HG02885 (cell line): Measurements from ENCODE around the gene TACC2.

ENCODE experiments used
- ATAC-seq: cut with Tn5 transposase; IDR thresholded peaks from one replicate; pipeline ENCODE4 v1.9.1; 2021; ENCODE audit warnings: mild to moderate bottlenecking; ENCODE audit not compliant: unreplicated experiment, poor library complexity

The TACC2 gene

DNA sequence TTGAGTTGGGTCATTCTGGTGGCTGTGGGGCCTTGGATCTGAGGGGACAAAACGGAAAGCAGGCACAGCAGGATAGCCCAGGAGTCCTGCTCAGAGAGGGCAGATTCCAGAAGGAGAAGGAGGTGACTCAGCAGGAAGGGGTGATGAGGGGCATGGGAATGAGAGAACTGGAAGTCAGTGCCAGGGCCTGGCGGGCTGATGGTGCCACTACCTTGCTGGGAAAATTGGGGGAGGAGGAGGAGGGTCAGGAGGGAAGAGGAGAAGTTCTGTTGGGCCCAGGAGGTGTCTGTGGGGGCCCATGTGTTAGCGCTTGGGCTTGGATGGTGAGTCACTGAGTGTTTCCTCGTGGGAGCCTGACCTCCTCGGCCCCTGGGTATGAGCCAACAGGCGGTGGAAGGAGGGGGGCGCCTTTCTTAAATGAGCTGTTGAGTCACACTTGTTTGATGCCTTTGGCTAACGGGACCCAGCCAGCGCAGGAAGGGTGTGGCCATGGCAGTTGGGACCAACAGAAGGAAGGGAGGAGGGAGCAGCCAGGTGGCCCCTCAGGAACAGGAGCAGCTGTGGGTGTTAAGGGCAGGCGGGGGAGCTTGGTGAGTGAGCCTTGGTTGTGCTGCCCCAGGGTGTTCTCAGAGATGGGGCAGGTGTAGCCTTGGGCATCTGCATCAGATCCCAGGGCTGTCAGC, 152.1 kb downstream of the TACC2 start:
- no peak for ATAC-seq

DNA sequence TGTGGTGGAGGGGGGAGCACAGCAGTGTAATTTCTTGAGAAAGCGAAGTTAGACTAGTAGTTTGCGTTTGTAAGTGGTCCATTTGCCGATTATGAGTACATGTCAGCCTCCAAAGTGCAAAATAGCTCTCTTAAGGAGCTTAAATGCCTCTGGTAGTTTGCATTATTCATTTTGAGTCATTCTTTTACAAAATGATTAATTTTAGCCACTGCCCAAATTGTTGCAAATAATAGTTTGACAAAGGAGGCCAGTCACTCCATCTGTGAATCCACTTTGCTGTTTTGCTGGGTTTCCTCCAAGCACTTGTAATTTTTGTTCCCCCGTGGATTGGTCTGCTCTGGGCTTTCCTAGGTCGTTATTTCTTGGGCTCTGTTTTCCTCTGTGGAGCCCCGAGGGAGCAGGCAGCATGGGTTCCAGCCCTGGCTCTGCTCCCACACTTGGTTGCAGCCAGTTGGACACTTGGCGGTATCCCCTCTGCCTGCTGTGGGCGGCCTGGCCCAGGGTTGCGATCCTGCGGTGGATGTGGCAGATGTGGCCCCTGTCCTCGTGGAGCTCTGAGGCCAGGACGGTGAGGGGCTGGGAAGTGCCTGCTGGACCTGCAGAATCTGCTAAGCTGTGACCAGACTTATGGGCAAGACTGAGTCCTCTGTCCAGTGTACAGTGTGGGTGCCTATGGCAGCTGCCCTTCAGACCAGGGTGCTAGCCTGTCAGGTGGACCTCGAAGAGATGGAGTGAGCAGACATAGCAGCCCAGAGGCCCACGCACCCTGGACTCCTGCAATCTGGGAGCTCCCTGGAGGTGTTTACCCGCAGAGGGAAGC, 153.1 kb downstream of the TACC2 start:
- no peak for ATAC-seq

DNA sequence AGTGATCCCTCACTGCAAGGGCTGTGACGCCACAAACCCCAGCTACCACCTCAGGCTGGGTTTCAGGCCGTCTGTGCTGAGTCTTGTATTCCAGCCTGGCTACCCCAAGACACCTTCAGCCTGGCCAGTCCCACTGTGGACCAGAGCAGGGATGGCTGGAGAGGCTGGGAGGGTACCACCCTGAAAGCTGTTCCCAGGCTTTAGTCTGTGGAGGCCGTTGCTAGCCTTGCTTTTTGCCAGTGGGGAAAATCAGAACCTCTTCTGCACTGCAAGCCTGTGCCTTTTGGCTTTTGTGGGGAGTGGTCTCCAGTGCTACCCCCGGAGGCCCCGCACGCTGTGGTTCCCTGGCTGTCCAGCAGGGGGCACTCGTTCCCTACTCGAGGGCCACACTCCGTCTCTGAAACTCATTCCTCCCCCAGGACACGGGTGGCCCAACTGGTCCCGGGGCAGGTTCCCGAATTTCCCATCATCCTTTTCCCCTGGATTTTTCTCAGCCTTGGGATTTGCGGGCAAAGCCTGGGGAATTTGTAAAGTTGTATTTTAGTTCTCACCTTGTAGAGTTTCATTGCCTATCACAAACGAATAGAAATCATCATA, 153.8 kb downstream of the TACC2 start:
- ATAC-seq, result no peak

DNA sequence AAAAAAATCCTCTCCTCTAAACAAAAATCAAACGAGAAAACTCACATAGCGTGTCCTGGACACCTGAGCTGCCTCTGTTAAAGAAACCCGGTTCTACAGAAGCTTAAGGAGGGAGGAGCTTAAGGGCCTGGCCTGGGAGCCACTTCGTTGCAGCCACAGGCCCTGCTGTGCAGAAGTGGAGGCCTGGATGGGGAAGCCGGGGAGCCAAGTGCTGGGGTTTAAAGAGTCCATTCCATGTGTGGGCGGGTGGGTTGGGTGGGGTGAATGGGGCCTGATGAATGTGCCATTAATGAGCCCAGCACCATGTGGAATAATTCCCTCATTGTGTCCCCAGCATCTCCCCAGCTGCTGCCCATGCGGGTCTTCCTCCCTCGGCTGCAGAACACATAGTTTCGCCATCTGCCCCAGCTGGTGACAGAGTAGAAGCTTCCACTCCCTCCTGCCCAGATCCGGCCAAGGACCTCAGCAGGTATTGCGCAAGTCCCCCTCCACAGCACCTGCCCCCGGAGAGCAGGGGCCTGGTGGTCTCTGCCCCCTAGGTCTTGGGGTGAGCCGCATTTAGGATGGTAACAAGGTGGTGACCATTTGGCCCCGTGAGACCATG, 154.4 kb downstream of the TACC2 start:
- ATAC-seq, result no peak

DNA sequence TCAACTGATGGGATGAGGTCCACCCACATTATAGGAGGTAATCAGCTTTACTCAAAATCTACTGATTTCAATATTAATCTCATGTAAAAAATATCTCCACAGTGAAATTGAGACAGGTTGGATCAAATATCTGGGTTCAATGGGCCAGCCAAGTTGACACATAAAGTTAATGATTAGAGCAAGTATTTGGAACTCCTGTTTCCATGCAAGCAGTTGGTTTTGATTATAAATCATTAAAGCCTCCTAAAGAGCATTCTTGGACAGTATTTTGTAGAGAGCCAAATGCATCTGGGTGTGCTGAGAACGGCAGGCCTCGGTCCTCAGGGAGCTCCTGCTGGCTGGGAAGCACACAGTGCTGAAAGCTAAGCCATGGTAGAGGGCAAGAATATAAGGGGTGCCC, 155.2 kb downstream of the TACC2 start:
- ATAC-seq, result no peak

DNA sequence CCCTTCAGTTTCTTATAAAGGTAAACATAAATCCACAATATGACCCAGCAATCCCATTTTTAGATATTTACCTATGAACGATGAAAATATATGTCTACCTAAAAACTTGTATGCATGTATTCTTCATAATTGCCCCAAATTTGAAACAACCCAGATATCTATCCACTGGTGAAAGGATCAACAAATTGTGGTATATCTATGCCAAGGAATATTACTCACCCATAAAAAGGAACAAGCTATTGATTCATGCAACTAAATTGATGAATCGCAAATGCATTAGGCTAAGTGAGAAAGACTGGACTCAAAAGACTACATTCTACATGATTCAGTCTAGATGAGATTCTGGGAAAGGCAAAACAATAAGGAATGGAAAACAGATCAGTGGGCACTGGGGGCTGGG, 156.2 kb downstream of the TACC2 start:
- ATAC-seq, result no peak

DNA sequence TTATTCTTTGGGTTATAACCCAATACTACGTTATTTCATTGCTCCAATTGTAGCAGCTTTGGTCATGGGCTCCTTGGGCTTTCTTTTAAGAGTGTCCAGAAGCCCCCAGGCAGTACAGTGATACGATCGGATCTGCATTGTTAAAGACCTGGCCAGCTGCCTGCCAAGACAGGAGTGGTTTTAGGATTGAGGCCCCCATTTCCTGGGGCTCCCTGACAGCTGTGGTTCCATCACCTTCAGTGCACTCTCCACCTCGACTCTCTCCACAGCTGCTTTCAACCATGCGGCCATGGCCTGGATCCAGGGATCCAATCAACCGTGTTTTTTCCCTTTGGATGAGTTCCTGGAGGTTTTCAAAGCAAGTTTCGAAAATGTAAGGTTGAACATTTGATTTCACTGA, 158.7 kb downstream of the TACC2 start:
- ATAC-seq, result no peak

DNA sequence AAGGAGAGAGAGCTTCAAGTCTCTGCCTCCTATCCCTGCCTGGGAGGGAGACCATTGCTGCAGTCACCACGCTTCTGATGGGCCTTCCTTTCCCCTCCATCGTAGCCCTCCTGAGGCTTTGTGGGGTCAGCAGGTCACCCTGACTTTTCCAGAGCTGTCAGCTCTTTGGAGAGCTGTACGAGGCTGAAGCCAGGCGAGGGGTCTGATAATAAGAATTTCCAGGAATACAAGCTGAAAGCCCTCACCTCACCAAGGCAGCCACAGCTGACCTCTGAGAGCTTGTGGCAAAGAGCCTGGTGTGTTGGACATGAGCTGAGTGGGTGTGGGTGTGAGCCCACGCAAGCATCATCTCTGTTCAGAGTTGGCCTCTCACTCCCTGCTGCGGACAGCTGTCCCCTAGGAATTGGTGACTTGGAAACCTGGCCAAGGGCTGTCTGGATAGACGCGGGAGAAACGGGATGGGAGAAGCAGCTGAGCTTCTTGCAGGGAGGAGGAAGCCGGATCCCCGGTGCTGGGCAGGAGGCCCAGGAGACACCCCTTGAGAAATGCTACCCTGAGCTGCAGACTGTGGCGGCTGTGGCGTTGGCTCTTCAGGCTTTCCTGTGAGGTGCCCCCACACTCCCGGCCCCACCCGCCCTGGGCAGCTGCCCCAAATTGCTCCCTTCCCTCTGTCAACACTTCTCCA, 160.1 kb downstream of the TACC2 start:
- ATAC-seq, result no peak

DNA sequence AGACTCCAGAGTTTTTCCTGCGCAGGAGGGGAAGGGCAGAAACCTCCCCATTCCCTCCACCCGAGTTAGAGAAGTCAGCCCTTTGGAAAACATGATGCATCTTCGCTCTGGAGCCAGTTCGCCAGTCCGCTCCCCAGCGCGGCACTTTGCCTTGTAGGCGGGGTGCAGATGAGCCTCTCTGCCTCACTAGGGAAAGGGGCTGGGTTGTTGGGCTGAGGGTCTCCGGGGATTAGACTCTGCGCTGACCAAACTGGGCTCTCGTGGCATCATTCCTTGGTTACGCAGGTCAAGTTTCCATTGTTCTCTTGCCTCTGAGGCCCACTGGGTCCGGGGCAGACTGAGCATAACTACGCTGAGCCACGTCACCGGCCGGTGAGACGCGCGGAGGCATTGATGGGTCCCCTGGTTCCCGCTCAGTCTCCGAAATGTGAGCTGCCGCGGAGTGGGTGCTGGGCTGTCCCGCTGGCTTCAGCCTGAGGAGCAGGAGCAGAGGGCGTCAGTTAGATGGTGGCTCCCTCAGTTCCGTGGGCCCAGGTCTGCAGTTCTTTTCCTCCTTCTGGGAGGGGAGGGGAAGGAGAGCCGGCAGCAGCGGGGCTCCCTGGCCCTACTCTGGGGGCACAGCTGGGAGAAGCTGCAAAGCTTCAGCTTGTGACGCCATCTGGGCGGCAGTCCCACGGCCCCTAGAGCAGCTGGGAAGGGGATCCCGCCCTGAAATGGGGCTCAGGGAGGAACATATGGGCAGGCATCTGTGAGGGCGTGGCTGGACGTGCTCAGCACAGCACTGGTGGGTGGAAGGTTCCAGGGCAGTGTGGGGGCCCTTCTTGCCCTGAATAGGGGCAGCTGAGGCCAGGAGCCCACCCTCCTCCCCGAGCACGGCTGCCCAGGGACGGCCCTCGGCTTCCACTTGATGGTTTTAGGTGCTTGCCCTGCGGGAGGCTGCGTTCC, 160.9 kb downstream of the TACC2 start:
- no peak for ATAC-seq

DNA sequence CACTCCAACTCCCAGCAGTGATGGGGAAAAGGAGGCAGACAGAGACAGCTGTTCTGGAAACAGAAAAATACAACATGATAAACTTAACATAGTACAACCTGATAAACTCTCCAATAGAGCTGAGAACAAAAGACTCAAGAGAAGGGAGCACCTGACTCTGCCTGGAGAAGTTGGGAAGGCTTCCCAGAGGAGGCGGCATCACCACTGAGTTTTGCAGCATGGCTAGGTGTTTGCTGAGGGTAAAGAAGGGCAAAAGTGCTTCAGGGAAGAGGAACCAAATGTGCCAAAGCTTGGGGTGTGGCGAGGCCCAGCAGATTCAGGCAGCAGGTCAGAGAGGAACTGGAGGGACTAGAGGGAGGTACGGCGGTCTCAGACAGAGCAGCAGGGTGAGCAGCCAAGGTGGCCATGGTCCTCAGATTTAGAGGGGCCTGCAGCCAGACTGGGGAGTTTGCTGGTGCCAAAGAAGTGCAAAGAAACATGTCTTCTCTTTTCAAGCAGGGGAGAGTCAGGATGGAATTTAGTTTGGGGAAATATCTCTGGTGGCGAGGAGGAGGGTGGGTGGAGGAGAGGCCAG, 162.2 kb downstream of the TACC2 start:
- no peak for ATAC-seq

DNA sequence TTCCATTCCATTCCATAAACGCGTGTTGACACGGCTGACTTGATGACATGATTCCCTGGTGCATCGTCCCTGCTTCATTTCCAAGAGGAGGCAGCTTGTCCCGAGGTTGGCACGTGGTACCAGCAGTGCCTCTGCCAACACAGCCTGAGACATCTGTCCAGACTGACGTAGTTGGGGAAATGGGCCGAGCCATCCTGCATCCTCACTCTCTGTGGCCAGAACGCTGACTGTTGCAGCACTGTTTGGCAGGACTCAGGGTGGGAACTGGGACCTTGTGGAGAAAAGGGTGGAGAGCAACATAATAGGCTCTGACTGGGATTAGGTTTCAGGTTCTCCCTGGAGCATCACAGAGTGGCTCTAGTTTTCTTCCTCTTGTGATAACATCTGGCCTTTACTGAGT, 163.6 kb downstream of the TACC2 start:
- ATAC-seq, result no peak

DNA sequence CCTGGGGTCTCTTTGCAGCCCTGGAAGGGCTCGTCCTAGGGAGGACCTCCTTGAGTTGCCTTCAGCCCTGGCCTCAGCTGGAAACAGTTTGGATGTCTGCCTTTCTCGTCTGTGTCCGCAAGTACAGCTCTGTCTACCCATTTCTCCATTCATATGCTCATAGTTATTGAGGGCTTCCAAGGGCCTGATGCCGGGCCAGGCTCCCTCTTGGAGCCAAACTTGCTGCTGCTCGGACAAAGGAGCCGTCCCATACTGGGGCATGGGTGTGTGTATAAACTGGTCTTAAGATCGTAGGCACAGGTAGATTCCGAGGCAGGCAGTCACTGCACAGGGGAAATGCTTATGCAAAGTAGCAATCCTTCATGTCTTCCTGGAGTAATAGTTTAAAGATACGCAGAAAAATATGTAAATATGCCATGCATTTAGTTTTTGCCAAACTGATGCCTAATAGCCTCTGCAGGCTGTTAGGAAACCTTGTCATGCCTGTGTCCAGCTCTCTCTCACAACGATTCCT, 165.1 kb downstream of the TACC2 start:
- no peak for ATAC-seq

DNA sequence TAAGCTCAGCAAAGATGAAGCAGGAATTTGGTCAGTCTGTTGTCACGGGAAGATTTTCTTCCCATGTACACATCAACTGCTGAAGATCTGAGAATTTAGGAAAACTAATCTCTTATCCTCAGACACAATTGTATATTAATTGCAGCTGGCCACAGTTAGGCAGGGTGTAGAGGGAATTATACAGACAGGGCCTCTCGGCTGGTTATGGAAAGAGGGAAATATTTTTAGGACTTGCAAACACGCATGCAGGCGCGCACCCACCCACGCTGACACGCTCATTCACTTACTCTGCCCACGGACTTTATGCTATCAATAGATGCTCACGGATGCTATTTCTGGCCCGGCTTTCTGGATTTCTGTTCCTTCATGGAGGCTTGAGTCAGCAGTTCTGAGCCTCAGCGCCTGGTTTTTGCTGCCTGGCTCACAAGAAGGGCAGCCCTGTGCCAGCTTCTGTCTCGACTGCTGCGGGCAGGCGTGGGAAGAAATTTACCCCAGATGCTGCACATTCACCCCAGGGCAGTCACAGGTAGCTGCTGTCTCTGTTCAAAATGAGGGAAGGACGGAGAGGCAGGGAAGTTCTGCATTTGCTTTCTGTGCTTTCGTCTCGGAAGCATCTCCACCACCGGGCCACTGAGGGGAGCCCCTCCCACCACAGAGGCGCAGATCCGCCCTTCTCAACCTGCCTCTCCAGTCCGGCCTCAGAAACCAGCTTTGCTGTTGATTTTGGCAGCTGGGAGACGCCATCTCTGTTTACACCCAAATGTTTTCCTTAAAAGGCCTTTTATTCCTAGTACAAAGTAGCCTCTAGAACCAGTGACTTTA, 165.8 kb downstream of the TACC2 start:
- ATAC-seq, result no peak

DNA sequence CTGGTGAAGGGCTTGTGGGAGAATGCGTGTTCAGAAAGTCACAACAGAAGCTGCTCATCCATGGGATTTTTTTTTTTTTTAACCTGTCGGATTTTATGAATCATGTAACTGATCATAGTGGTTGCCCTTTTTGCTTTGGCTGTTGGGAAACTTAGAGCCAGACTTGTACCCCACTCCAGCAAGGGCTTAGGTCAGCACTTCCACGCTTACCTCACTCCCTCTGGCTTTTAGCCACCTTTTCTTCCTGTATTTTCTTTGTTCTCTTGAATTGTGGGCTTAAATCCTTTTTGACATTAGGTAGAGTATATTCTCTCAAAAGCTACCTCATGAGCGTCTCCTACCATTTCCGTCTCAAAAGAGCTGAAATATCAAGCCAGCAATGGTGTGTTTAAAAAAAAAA, 168.5 kb downstream of the TACC2 start:
- no peak for ATAC-seq

DNA sequence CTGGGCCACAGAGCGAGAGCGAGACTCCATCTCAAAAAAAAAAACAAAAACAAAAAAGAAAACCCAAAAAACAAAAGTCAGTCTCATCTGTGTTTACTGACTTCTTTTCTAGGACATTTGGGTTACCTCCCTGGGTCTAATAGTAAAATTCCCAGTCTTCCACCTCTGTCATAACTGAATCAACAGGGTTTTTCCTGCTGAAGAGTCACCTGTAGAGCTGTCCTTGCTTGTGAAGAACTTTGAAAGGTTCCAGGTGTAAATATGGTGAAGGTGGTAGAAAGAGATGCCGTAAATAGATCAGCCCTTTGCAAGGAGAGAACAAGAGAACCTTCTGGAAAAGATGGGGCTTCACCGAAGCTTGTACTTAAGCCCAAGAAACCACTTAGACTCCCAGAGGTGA, 169.4 kb downstream of the TACC2 start:
- ATAC-seq, result no peak

DNA sequence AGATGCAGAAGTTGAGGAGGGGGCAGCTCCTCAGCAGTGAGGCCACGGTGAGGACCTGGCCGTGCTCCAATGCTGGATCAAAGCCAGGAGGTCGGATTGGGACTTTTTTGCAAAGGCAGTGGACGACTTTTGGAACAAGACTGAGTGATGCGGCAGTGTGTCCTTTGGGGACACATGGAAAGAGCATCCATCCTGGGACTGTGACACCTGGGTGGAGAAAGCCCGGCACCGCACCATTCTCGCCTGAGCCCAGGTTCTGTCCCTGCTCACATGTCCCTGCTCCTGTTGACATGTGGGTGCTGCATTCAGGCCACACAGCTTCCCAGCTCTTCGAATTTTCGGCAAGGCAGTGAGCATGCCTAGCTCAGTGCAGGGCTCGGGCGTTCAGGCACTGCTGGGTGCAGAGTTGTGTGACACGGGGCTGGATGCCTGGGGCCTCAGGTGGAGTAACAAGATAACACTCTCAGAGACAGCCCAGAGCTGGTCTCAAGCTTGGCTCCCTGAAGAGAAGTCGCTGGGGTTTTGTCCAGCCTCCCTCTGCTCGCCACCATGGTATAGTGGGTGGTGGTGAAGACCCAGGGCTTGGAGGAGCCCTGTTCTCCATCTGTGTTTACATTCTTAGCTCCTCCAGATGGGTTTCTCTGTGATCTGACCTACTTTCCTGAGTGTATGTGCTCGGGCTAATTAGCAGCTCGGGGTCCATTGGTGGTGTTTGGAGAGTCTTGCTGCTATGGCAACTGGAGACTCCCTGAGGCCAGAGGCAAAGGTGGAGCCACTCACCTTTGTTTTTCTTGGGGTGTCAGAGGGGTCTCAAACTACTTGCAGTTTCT, 170.4 kb downstream of the TACC2 start:
- ATAC-seq, result no peak

DNA sequence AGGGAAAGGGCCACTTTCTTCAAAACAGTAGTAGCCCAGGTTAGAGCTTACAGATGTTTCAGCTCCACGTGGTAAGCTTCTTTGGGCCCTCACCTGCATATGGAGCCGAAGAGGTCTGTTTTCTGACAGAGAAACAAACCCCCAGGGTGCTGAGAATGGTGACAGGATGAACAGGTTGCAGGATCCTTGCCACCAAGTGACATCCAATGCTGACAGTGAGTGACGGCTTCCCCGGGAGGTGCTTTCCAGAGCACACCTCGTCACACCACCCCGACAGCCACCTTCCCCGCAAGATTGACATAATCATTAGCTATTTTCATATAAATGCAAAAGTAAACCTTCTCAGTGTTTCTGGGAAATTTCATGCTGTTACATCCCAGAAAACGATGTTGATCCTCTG, 172.8 kb downstream of the TACC2 start:
- ATAC-seq, result no peak
